Measurements from ENCODE around the gene CDH12.

Gene CDH12

GRCh38 chr5:22058620-22059019, 794.5 kb downstream of the CDH12 start (continued):
- TF ChIP-seq BACH2 (CRISPR knock-in tag; IDR thresholded peaks at IDR 0.05; ENCODE audit: borderline replicate concordance) (no peak), ZNF565 (CRISPR knock-in tag; conservative IDR thresholded peaks at IDR 0.05; ENCODE audit: low read depth) (no peak)

- TF ChIP-seq CSDC2 (CRISPR knock-in tag; IDR thresholded peaks at IDR 0.05) (no peak), GLIS3 (CRISPR knock-in tag; IDR thresholded peaks at IDR 0.05) (no peak), ISL1 (CRISPR knock-in tag; IDR thresholded peaks at IDR 0.05) (no peak), OSR1 (CRISPR knock-in tag; IDR thresholded peaks at IDR 0.05) (no peak), PPARA (CRISPR knock-in tag; IDR thresholded peaks at IDR 0.05; ENCODE audit: borderline replicate concordance) (no peak), CSRNP3 (CRISPR knock-in tag; IDR thresholded peaks at IDR 0.05) (no peak), PATZ1 (CRISPR knock-in tag; IDR thresholded peaks at IDR 0.05; ENCODE audit: borderline replicate concordance) (no peak), BACH2 (CRISPR knock-in tag; IDR thresholded peaks at IDR 0.05; ENCODE audit: borderline replicate concordance) (no peak), TSHZ2 (CRISPR knock-in tag; IDR thresholded peaks at IDR 0.05) (no peak), RARB (CRISPR knock-in tag; IDR thresholded peaks at IDR 0.05) (no peak), ZC3H10 (CRISPR knock-in tag; IDR thresholded peaks at IDR 0.05) (no peak), CREB5 (CRISPR knock-in tag; IDR thresholded peaks at IDR 0.05; ENCODE audit: low read depth) (no peak), ESRRG (CRISPR knock-in tag; IDR thresholded peaks at IDR 0.05) (no peak), ZFP30 (CRISPR knock-in tag; IDR thresholded peaks at IDR 0.05) (no peak), ARNTL (CRISPR knock-in tag; IDR thresholded peaks at IDR 0.05; ENCODE audit: borderline replicate concordance, low read depth) (no peak)
- ATAC-seq = no peak
Observed at GRCh38 chr5:22057012-22057411, 796.1 kb downstream of the CDH12 start.

- ATAC-seq = no peak
- TF ChIP-seq OSR1 (CRISPR knock-in tag; IDR thresholded peaks at IDR 0.05) (no peak), ESRRG (CRISPR knock-in tag; IDR thresholded peaks at IDR 0.05) (no peak), ZNF70 (CRISPR knock-in tag; IDR thresholded peaks at IDR 0.05) (no peak), POU6F1 (CRISPR knock-in tag; IDR thresholded peaks at IDR 0.05; ENCODE audit: borderline replicate concordance, low read depth) (no peak), CSRNP3 (CRISPR knock-in tag; IDR thresholded peaks at IDR 0.05) (no peak), ZFP3 (CRISPR knock-in tag; IDR thresholded peaks at IDR 0.05) (no peak), GLIS3 (CRISPR knock-in tag; IDR thresholded peaks at IDR 0.05) (no peak), PPARA (CRISPR knock-in tag; IDR thresholded peaks at IDR 0.05; ENCODE audit: borderline replicate concordance) (no peak), ZNF565 (CRISPR knock-in tag; conservative IDR thresholded peaks at IDR 0.05; ENCODE audit: low read depth) (no peak), ZNF8 (CRISPR knock-in tag; IDR thresholded peaks at IDR 0.05) (no peak), RARB (CRISPR knock-in tag; IDR thresholded peaks at IDR 0.05) (no peak), TSHZ2 (CRISPR knock-in tag; IDR thresholded peaks at IDR 0.05) (no peak)
Observed at GRCh38 chr5:22056601-22057000, 796.5 kb downstream of the CDH12 start.
